K562 (cell line): ENCODE measurements around the gene SNAPC2. TPM values are rescaled to one million over a fixed set of nuclear protein-coding genes. Genes with fewer than 3 reads are reported as not detected.

Experiments used
- ATAC-seq: fragments of 200-7000 bp; cut with Tn5 transposase; 3 replicates; pipeline ENCODE4 v1.9.1; 2020; ENCODE audit warnings: moderate library complexity
- BruUV-seq: library from RNA; stranded (reverse); fragments of 400-500 nt; replicated peaks from 2 replicates; lab custom pipeline; 2021; lab: Mats Ljungman, UMichigan
- CTCF ChIA-PET: fragments of 300-600 bp; formaldehyde crosslinking; extraction: SDS; loops from one replicate; lab custom pipeline; 2021; ENCODE audit warnings: low intra/inter-chr PET ratio; lab: Yijun Ruan, JAX
- POLR2A ChIA-PET: fragments of 300-600, 350-650 bp; sonication (Branson Sonifier 250); formaldehyde crosslinking; extraction: SDS; loops from one replicate; lab custom pipeline; 2021; ENCODE audit warnings: antibody characterized with exemption, inconsistent platforms; lab: Yijun Ruan, JAX
- DNase-seq, 4 experiments: peaks; one replicate each; pipeline versions ENCODE4 v3.0.0 to v3.0.0-alpha.2; 2011 to 2018; ENCODE audit warnings: low spot score in 3 of 4, mixed read lengths in 3 of 4; ENCODE audit errors: extremely low read depth in 1 of 4
- FAIRE-seq: peaks from 2 replicates; lab custom pipeline; 2011; peaks lifted over from hg19 to GRCh38; lab: Jason Lieb, UNC
- H2AFZ ChIP-seq: 2 replicates; pipeline ENCODE4 v1.6.0; 2011; ENCODE audit warnings: low read depth, low read length, control low read depth, inconsistent platforms
- H3K27ac ChIP-seq: fragments of 200-600 bp; 3 replicates; pipeline ENCODE4 v1.8.0; 2011; ENCODE audit warnings: low read depth, mild to moderate bottlenecking, control low read depth, inconsistent platforms, low read length, moderate library complexity, mixed read lengths; ENCODE audit errors: extremely low read depth
- H3K27me3 ChIP-seq, 2 experiments: fragments of 300-600 bp in 1 of 2; 2 replicates in 1 of 2; 3 replicates in 1 of 2; pipeline versions ENCODE4 v1.6.0 to v1.8.0; 2011; ENCODE audit warnings: inconsistent platforms in 2 of 2, low read length in 2 of 2, mild to moderate bottlenecking in 1 of 2, mixed read lengths in 1 of 2, moderate library complexity in 1 of 2; ENCODE audit not compliant: control insufficient read depth in 2 of 2, insufficient read depth in 2 of 2
- H3K36me3 ChIP-seq: fragments of 300-600 bp; 3 replicates; pipeline ENCODE4 v1.8.0; 2011; ENCODE audit warnings: mild to moderate bottlenecking, low read length, inconsistent platforms; ENCODE audit not compliant: control insufficient read depth, insufficient read depth
- H3K4me1 ChIP-seq, 2 experiments: fragments of 200-600 bp in 1 of 2; replicated peaks in 1 of 2; 2 replicates in 1 of 2; 3 replicates in 1 of 2; pipeline versions ENCODE4 v1.5.1 to v1.8.0; 2011; ENCODE audit warnings: inconsistent platforms in 2 of 2, low read length in 2 of 2, mild to moderate bottlenecking in 1 of 2, mixed read lengths in 1 of 2, moderate library complexity in 1 of 2; ENCODE audit not compliant: control insufficient read depth in 2 of 2, insufficient read depth in 2 of 2
- H3K4me2 ChIP-seq: 2 replicates; pipeline ENCODE4 v1.6.1; 2011; ENCODE audit warnings: low read length, control low read depth, inconsistent platforms, mixed read lengths; ENCODE audit not compliant: insufficient read depth
- H3K4me3 ChIP-seq: fragments of 200-600 bp; sonication (generic), shearing (Covaris generic); 2 replicates; pipeline ENCODE4 v1.5.1; 2016; ENCODE audit warnings: control low read depth, inconsistent platforms
- H3K79me2 ChIP-seq: fragments of 200-600 bp; 3 replicates; pipeline ENCODE4 v1.8.0; 2011; ENCODE audit warnings: low read length, inconsistent platforms; ENCODE audit not compliant: control insufficient read depth, insufficient read depth
- H3K9ac ChIP-seq, 2 experiments: 2 replicates each; pipeline versions ENCODE4 v1.6.0 to v1.6.1; 2011; ENCODE audit warnings: low read depth in 2 of 2, low read length in 2 of 2, control low read depth in 1 of 2, inconsistent platforms in 1 of 2, mild to moderate bottlenecking in 1 of 2, mixed read lengths in 1 of 2; ENCODE audit not compliant: insufficient read depth in 1 of 2
- H3K9me1 ChIP-seq: one replicate; pipeline ENCODE4 v1.6.0; 2011; ENCODE audit warnings: inconsistent platforms, mild to moderate bottlenecking, low read length, moderate library complexity; ENCODE audit not compliant: control insufficient read depth, insufficient read depth
- H3K9me3 ChIP-seq: replicated peaks from 2 replicates; pipeline ENCODE4 v1.5.1; 2011; ENCODE audit warnings: low read depth, low read length, inconsistent platforms; ENCODE audit not compliant: control insufficient read depth, insufficient read depth
- H4K20me1 ChIP-seq: replicated peaks from 2 replicates; pipeline ENCODE4 v1.6.1; 2011; ENCODE audit warnings: low read length, inconsistent platforms, mixed read lengths; ENCODE audit not compliant: control insufficient read depth, insufficient read depth
- BDP1 ChIP-seq: IDR thresholded peaks from 3 replicates; pipeline ENCODE4 v1.6.1; 2011; ENCODE audit not compliant: insufficient read length, insufficient read depth
- BHLHE40 ChIP-seq: IDR thresholded peaks from 2 replicates; pipeline ENCODE4 v1.6.1; 2011; ENCODE audit warnings: low read length, improper control_type of control experiment
- DPF2 ChIP-seq: fragments of 450-650 bp; IDR thresholded peaks from 2 replicates; pipeline ENCODE4 v1.6.1; 2016
- E2F3 ChIP-seq: fragments of 250-450 bp; sonication (Bioruptor Pico); IDR thresholded peaks from 2 replicates; pipeline ENCODE4 v1.4.0; 2020; ENCODE audit warnings: mild to moderate bottlenecking
- GATA2 ChIP-seq: sonication (generic); formaldehyde crosslinking; IDR thresholded peaks from 2 replicates; pipeline ENCODE4 v1.4.0; 2020; ENCODE audit warnings: mild to moderate bottlenecking, missing genetic modification reagents
- HNRNPLL ChIP-seq: fragments of 200-400 bp; formaldehyde crosslinking; IDR thresholded peaks from 2 replicates; pipeline ENCODE4 v1.6.1; 2017; ENCODE audit warnings: low read length, low read depth, mild to moderate bottlenecking; ENCODE audit not compliant: poor library complexity, severe bottlenecking
- KLF10 ChIP-seq: fragments of 250-450 bp; sonication (Bioruptor Pico); IDR thresholded peaks from 2 replicates; pipeline ENCODE4 v1.6.1; 2021; ENCODE audit warnings: matching md5 sums
- MEF2A ChIP-seq: IDR thresholded peaks from 2 replicates; pipeline ENCODE4 v1.6.1; 2011; ENCODE audit warnings: low read depth, mild to moderate bottlenecking, low read length, moderate library complexity; ENCODE audit not compliant: control insufficient read depth
- NR2C2 ChIP-seq, 2 experiments: fragments of 200-800 bp in 1 of 2; sonication (Bioruptor generic) in 1 of 2; sonication (generic) in 1 of 2; formaldehyde crosslinking in 1 of 2; IDR thresholded peaks; 2 replicates each; pipeline versions ENCODE4 v1.6.1 to v1.8.0; 2016 to 2022; ENCODE audit warnings: mild to moderate bottlenecking in 1 of 2, missing compliant biosample characterization in 1 of 2, missing genetic modification characterization in 1 of 2, missing genetic modification reagents in 1 of 2
- POU5F1 ChIP-seq: fragments of 150-350 bp; IDR thresholded peaks from 2 replicates; pipeline ENCODE4 v1.6.1; 2014; ENCODE audit warnings: borderline replicate concordance, low read length, low read depth, mild to moderate bottlenecking; ENCODE audit not compliant: partially characterized antibody
- PPARD ChIP-seq: fragments of 250-450 bp; sonication (Bioruptor Pico); IDR thresholded peaks from 2 replicates; pipeline ENCODE4 v1.8.0; 2022; ENCODE audit warnings: inconsistent platforms, mild to moderate bottlenecking, moderate library complexity
- RNF2 ChIP-seq: sonication (generic); IDR thresholded peaks from 2 replicates; pipeline ENCODE4 v1.6.1; 2016
- SREBF2 ChIP-seq: sonication (generic); formaldehyde crosslinking; IDR thresholded peaks from 2 replicates; pipeline ENCODE4 v1.4.0; 2020; ENCODE audit warnings: mild to moderate bottlenecking, missing genetic modification reagents
- SRSF7 ChIP-seq: fragments of 200-400 bp; formaldehyde crosslinking; optimal IDR thresholded peaks from 2 replicates; pipeline ENCODE3; 2017; ENCODE audit warnings: mild to moderate bottlenecking, low read depth, low read length
- TCF15 ChIP-seq: fragments of 250-450 bp; sonication (Bioruptor Pico); IDR thresholded peaks from 2 replicates; pipeline ENCODE4 v1.8.0; 2022; ENCODE audit warnings: moderate library complexity, mild to moderate bottlenecking, inconsistent platforms
- ZFPM2 ChIP-seq: fragments of 250-450 bp; sonication (Bioruptor Pico); IDR thresholded peaks from 2 replicates; pipeline ENCODE4 v1.5.1; 2022; ENCODE audit warnings: mild to moderate bottlenecking
- ZNF311 ChIP-seq: fragments of 250-450 bp; sonication (Bioruptor Pico); IDR thresholded peaks from 2 replicates; pipeline ENCODE4 v1.4.0; 2020; ENCODE audit warnings: mild to moderate bottlenecking, moderate library complexity
- ZNF395 ChIP-seq: fragments of 200-800 bp; sonication (Bioruptor generic); IDR thresholded peaks from 2 replicates; pipeline ENCODE4 v1.6.1; 2017; ENCODE audit warnings: missing genetic modification characterization, missing compliant biosample characterization
- ZNF785 ChIP-seq: fragments of 250-450 bp; sonication (Bioruptor Pico); IDR thresholded peaks from 2 replicates; pipeline ENCODE4 v1.4.0; 2020; ENCODE audit warnings: mild to moderate bottlenecking
- ZSCAN29 ChIP-seq: fragments of 450-650 bp; IDR thresholded peaks from 2 replicates; pipeline ENCODE4 v1.6.1; 2017
- WGBS: fragments of 100-300 bp; shearing (Covaris generic); methylation state at CpG from one replicate; pipeline ENCODE4 v1.1.6; 2016; ENCODE audit warnings: low coverage, mixed read lengths; ENCODE audit not compliant: insufficient coverage; ENCODE audit errors: missing lambda C conversion rate; 5-methylcytosine and 5-hydroxymethylcytosine counted together
- in situ Hi-C: fragments of 300-500 bp; cut with MboI; formaldehyde crosslinking; loops from 4 replicates; pipeline ENCODE4 v1.15.0; 2018; ENCODE audit warnings: inconsistent platforms, mixed read lengths
- intact Hi-C: fragments of 100-400 bp; cut with micrococcal nuclease; formaldehyde crosslinking; loops from 2 replicates; pipeline ENCODE4 v1.14.2; 2022
- polyA plus RNA-seq, 8 experiments: library from polyadenylated mRNA; depleted of rRNA in 4 of 8; stranded (reverse) in 5 of 8; unstranded in 3 of 8; fragments of >200 nt; fragmentation: Nextera tagmentation in 2 of 8; fragmentation: Illumina TruSeq in 1 of 8; extraction: Ambion mirVana in 2 of 8; extraction: Trizol in 1 of 8; gene quantifications; 2 replicates each; pipeline versions ENCODE4 v1.2.1 to v1.2.3, GENCODE V29; 2011 to 2014; ENCODE audit warnings: inconsistent platforms in 1 of 8, missing spikeins in 1 of 8
- total RNA-seq, 7 experiments: library from RNA; depleted of rRNA in 6 of 7; stranded (reverse); fragments of >200 nt in 6 of 7; fragmentation: Illumina TruSeq in 2 of 7; extraction: Trizol in 2 of 7; gene quantifications; 2 replicates each; pipeline versions ENCODE4 v1.2.1 to v1.2.3, GENCODE V29; 2011 to 2021; ENCODE audit warnings: low replicate concordance in 1 of 7

SNAPC2 gene
- total and polyA plus RNA-seq, 9 of the 15 experiments (the other 6 are each of a cell fraction or from before 2014, with no cell fraction given): 0.59 to 45.1 (median 15.3) TPM

- TF ChIP-seq SREBF2 (CRISPR knock-in tag): no peak
- TF ChIP-seq BHLHE40: peak; percentile 20; the same call in 1 of the 2 replicates
- no peak for TF ChIP-seq NR2C2 (CRISPR knock-in tag; IDR thresholded peaks at IDR 0.05)
- 0 out of 2 replicates have a peak, but pooled peaks have one; percentile 0 for TF ChIP-seq NR2C2 (tag; IDR thresholded peaks at IDR 0.05)
- TF ChIP-seq, all 486 proteins: peak for 15
Measured at GRCh38 chr19:7902796-7903243, 17.3 kb upstream of the SNAPC2 start (continued).

- ATAC-seq (peak; percentile 82), DNase-seq (peak; percentile 96 to 99 (median 98)), FAIRE-seq (peak; percentile 100)
- Histone ChIP-seq H3K27me3 (no peaks in the 10 kb centered on the region), H3K27ac (peak within 1 kb of the TSS; percentile 96), H3K36me3 (peaks cover 38% of the 10 kb centered on the region; the same call in 2 of the 3 replicates), H3K4me2 (peak within 1 kb of the TSS; percentile 98), H3K9ac (peak within 1 kb of the TSS; percentile 95 to 96), H3K9me1 (peaks cover 7% of the 10 kb centered on the region), H4K20me1 (no peaks in the 10 kb centered on the region), H3K4me1 (peaks cover 13 to 67% of the 10 kb centered on the region in 2 experiments; a peak in 4 of 5 replicates), H3K4me3 (peak within 1 kb of the TSS; percentile 96), H3K79me2 (peaks cover 55% of the 10 kb centered on the region), H2AFZ (peak within 1 kb of the TSS; percentile 93), H3K9me3 (no peaks in the 10 kb centered on the region)
- in situ Hi-C loops (no loop called here), intact Hi-C loops (loop anchor here (2.0 kb wide), 2 partner anchors 33 to 51 kb away; no protein-coding TSS in a partner anchor)
- BruUV-seq: no TSS peak
- POLR2A ChIA-PET: interaction anchor here (0.6 to 5.3 kb wide), 10 partner anchors 12 to 297 kb away, joined by 3 to 72 read pairs (median 4); partner anchors contain the start of genes LRRC8E, SNAPC2 and TGFBR3L
- CTCF ChIA-PET: interaction anchor here (0.6 to 1.0 kb wide), 2 partner anchors 31 to 50 kb away, joined by 3 read pairs; no protein-coding TSS in a partner anchor
- WGBS: under 1% methylated on average over 72 of the region's 89 CpGs
- TF ChIP-seq RNF2 (peak; percentile 68), ZFPM2 (no peak), TCF15 (CRISPR knock-in tag) (no peak), PPARD (CRISPR knock-in tag) (no peak), DPF2 (0 out of 2 replicates have a peak, but pooled peaks have one; percentile 33), ZNF785 (CRISPR knock-in tag) (no peak), HNRNPLL (no peak), KLF10 (CRISPR knock-in tag) (no peak), MEF2A (no peak), E2F3 (CRISPR knock-in tag) (no peak), POU5F1 (peak; percentile 95), ZNF311 (CRISPR knock-in tag) (no peak), BDP1 (no peak), ZSCAN29 (no peak), SRSF7 (no peak), ZNF395 (no peak), GATA2 (CRISPR knock-in tag) (no peak)
Measured at GRCh38 chr19:7903244-7904073, 16.7 kb upstream of the SNAPC2 start, which contains the start of gene MAP2K7. Gene MAP2K7 (plus strand): TSS chr19:7903877. CDS start chr19:7903945, 68 bp downstream.
